Natural killer cell (primary cell): ENCODE data around the gene HMX1. TPM values are rescaled to one million over a fixed set of nuclear protein-coding genes. Genes with fewer than 3 reads are reported as not detected.
A peak's percentile ranks its signal among the peaks of the same experiment; 100 is the strongest.

ENCODE experiments used
- ATAC-seq, 3 donors: fragments of 150-1000 bp in 2 of 3; fragments of 200-7000 bp in 1 of 3; cut with Tn5 transposase; 1 replicate in 1 of 3; 2 replicates in 2 of 3; pipeline ENCODE4 v1.10.0; 2021; ENCODE audit warnings: mild to moderate bottlenecking in 2 of 3, moderate library complexity in 2 of 3
- DNase-seq, 2 donors: peaks; one replicate each; pipeline versions ENCODE4 v3.0.0 to v3.0.0-alpha.2; 2013 to 2021; ENCODE audit warnings: mixed read lengths in 1 of 2
- H3K27ac ChIP-seq: one replicate; pipeline ENCODE4 v1.5.1; 2013; ENCODE audit warnings: mild to moderate bottlenecking, low read length
- H3K27me3 ChIP-seq: one replicate; pipeline ENCODE4 v1.6.1; 2013; ENCODE audit warnings: low read length; ENCODE audit not compliant: control insufficient read depth, insufficient read depth
- H3K36me3 ChIP-seq: one replicate; pipeline ENCODE4 v1.6.1; 2013; ENCODE audit warnings: low read length; ENCODE audit not compliant: control insufficient read depth, insufficient read depth
- H3K4me1 ChIP-seq: one replicate; pipeline ENCODE4 v1.6.1; 2013; ENCODE audit warnings: low read length; ENCODE audit not compliant: control insufficient read depth, insufficient read depth
- H3K4me3 ChIP-seq: one replicate; pipeline ENCODE4 v1.5.1; 2013; ENCODE audit warnings: low read length
- H3K9me3 ChIP-seq: one replicate; pipeline ENCODE4 v1.6.1; 2013; ENCODE audit warnings: low read length; ENCODE audit not compliant: control insufficient read depth, insufficient read depth
- H3K27ac Mint-ChIP-seq, 2 donors: one replicate each; pipeline ENCODE4 v1.8.0; 2022; ENCODE audit warnings: mild to moderate bottlenecking in 2 of 2, mixed read lengths in 2 of 2, moderate library complexity in 1 of 2
- H3K27me3 Mint-ChIP-seq, 2 donors: one replicate each; pipeline ENCODE4 v1.8.0; 2022; ENCODE audit warnings: low read depth in 2 of 2, mixed read lengths in 2 of 2
- H3K36me3 Mint-ChIP-seq: one replicate; pipeline ENCODE4 v1.8.0; 2022; ENCODE audit warnings: mixed read lengths
- H3K4me1 Mint-ChIP-seq, 2 donors: one replicate each; pipeline ENCODE4 v1.8.0; 2022; ENCODE audit warnings: mixed read lengths in 2 of 2
- H3K4me3 Mint-ChIP-seq: one replicate; pipeline ENCODE4 v1.8.0; 2022; ENCODE audit warnings: mild to moderate bottlenecking, moderate library complexity, mixed read lengths
- H3K9me3 Mint-ChIP-seq, 2 donors: one replicate each; pipeline ENCODE4 v1.8.0; 2022; ENCODE audit warnings: mixed read lengths in 2 of 2
- WGBS: methylation state at CpG from one replicate; pipeline ENCODE4 v1.1.7; 2013; ENCODE audit warnings: missing lambda C conversion rate; ENCODE audit not compliant: insufficient coverage; 5-methylcytosine and 5-hydroxymethylcytosine counted together
- intact Hi-C: fragments of 100-400 bp; cut with micrococcal nuclease; formaldehyde crosslinking; loops from one replicate; pipeline ENCODE4 v1.14.2; 2022
- total RNA-seq, 4 donors: library from RNA; stranded (reverse); fragments of 120-200 nt in 1 of 4; gene quantifications; one replicate each; pipeline versions ENCODE4 v1.2.3 to v1.2.4, GENCODE V29; 2013 to 2022
- TF ChIP-seq, protein P1 (sequence below): fragments of 200-600 bp; IDR thresholded peaks from one replicate; pipeline ENCODE4 v1.8.0; 2022; ENCODE audit warnings: antibody characterized with exemption

Gene HMX1
- total RNA-seq, 3 donors from 2014 or later (not counting 1 experiment from before 2014, with no cell fraction given): not detected

DNA sequence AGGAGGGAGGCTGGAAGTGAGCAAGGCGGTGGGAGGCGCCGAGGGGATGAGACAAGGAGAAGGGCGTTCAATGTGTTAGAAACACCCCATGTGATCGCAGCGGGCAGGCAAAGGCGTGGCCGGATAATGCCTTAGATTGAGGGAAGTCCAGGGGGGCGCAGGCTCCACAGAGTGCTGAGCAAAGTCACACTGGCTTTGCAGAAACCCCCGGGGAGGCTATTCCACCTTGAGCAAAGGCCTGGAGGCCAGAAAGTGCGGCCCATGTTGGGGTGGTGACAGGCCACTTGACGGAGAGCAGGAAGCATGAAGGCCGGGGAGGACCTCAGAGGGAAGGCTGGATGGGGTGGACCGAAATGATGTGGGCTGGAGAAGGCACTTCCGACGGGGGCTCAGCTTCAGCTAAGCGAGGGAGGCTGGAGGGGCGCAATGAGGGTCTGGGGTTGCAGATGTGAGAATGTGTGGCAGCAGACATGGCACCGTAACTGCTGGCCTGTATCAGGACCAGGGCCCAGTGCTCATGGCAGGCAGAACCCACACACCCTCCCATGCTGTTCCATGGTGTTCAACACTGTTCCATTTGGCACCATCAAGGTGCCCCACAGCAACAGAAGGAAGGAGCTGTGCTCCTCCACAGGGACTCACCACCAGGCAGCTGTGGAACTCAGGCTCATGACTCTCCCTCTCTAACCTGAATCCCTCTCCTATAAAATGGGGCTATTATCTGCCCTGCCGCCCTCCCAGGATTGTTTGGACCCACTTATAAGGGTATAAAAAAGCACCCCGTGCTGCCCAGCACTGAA, 50.3 kb downstream of the HMX1 start:
- ATAC-seq (no peak), DNase-seq (peak in 1 of 2 donors; percentile 2)
- TF ChIP-seq, protein P1, sequence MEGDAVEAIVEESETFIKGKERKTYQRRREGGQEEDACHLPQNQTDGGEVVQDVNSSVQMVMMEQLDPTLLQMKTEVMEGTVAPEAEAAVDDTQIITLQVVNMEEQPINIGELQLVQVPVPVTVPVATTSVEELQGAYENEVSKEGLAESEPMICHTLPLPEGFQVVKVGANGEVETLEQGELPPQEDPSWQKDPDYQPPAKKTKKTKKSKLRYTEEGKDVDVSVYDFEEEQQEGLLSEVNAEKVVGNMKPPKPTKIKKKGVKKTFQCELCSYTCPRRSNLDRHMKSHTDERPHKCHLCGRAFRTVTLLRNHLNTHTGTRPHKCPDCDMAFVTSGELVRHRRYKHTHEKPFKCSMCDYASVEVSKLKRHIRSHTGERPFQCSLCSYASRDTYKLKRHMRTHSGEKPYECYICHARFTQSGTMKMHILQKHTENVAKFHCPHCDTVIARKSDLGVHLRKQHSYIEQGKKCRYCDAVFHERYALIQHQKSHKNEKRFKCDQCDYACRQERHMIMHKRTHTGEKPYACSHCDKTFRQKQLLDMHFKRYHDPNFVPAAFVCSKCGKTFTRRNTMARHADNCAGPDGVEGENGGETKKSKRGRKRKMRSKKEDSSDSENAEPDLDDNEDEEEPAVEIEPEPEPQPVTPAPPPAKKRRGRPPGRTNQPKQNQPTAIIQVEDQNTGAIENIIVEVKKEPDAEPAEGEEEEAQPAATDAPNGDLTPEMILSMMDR: no peak
- no peak overlapping the region for H3K4me3 Mint-ChIP-seq
- no peaks in the 10 kb centered on the region for H3K27me3 ChIP-seq
- intact Hi-C loops: no loop called here
- no peak overlapping the region for H3K27ac Mint-ChIP-seq
- WGBS: 83% methylated on average over 21 of the region's 21 CpGs
- H3K4me1 ChIP-seq: no peaks in the 10 kb centered on the region
- no peaks in the 10 kb centered on the region for H3K4me1 Mint-ChIP-seq
- no peaks in the 10 kb centered on the region for H3K36me3 Mint-ChIP-seq
- no peaks in the 10 kb centered on the region for H3K36me3 ChIP-seq
- no peak overlapping the region for H3K27ac ChIP-seq
- no peaks in the 10 kb centered on the region for H3K9me3 ChIP-seq
- no peaks in the 10 kb centered on the region for H3K9me3 Mint-ChIP-seq
- H3K27me3 Mint-ChIP-seq: peaks cover 17 to 18% of the 10 kb centered on the region in 2 donors
- H3K4me3 ChIP-seq: no peak overlapping the region

DNA sequence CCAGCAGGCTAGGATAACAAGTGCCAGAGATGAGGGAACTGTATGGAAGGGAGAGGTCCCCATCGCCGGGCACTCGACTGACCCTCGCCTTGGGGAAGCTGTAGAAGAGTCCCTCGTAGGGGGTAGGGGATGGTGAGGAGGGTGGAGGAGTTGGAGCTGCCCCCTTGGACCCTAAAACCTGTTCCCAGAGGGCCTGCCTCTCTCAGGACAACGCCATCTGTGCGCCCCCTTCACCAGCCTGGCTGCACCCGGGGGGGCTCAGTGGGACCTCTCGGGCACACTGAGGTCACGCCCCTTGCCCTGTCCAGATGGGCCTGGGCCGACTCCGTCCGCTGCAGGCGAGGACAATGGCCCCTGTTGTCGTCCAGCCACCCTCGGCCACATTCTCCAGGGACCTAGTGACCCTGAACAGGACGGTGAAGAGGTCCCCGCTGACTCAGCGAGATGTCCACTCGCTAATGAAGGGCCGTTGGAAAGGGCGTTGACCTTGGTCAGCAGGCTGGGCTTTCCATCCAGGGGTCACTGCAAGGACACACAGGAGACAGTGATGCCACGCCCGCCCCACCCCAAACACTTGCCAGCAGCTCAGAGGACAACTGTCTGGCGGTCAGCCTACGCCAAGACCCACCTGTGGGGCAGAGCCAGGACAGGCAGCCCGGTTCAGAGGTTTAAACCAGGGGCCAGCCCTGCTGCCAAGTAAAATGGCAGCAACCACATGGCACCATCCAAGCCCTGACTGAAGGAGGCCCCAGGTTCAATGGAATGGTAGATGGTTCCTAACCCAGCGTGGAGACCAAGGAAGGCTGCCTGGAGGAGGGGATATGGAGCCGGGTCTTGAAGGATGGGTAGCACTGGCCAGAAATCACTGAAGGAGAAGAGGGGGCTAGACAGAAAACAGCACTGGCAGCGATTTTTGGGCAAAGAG, 51.2 kb downstream of the HMX1 start:
- no peak overlapping the region for H3K27ac ChIP-seq
- Mint-ChIP-seq H3K27ac (no peak overlapping the region), H3K4me3 (no peak overlapping the region), H3K9me3 (no peaks in the 10 kb centered on the region), H3K36me3 (no peaks in the 10 kb centered on the region), H3K4me1 (no peaks in the 10 kb centered on the region), H3K27me3 (peaks cover 17 to 18% of the 10 kb centered on the region in 2 donors)
- intact Hi-C loops: no loop called here
- no peak for ATAC-seq
- no peaks in the 10 kb centered on the region for H3K9me3 ChIP-seq
- DNase-seq: peak in 1 of 2 donors; percentile 14
- H3K27me3 ChIP-seq: no peaks in the 10 kb centered on the region
- no peak overlapping the region for H3K4me3 ChIP-seq
- 92% methylated on average over 30 of the region's 30 CpGs for WGBS
- TF ChIP-seq, protein P1: no peak
- H3K36me3 ChIP-seq: no peaks in the 10 kb centered on the region
- no peaks in the 10 kb centered on the region for H3K4me1 ChIP-seq

DNA sequence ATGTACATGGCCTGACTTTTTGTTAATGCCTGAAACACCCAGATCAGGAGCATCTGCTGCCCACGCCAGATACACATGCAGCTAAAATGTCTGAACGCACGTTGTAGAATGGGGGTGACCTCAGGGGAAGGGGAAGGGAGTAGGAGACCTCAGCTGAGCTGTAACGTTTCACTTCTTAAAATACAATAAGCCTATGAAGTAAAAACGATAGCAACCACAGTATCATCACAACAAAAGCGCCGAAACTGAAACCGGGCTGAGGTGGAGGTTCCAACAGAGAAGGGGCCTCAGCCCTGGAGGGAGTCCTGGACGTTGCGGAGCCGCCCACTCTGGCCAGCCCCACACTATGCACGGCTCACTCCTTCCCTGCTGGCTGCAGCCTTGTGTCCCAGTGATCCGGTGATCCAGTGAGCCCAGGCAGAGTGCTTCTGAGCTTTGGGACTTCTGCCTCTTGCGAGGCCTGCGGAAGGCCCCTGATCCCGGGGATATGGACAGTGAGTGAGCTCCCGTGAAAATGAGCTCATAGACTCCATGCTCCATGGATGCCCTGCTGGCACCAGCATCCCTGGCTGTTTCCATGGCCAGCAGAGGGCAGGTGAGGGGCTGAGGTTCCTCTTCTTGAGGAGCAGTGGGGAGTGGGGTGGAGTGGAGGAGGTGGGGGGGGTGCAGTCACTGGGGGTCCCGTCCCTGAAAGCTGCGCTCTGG, 52.0 kb downstream of the HMX1 start:
- 82% methylated on average over 19 of the region's 19 CpGs for WGBS
- Mint-ChIP-seq H3K27ac (no peak overlapping the region), H3K4me1 (no peaks in the 10 kb centered on the region), H3K27me3 (peaks cover 14 to 18% of the 10 kb centered on the region in 2 donors), H3K4me3 (no peak overlapping the region), H3K9me3 (no peaks in the 10 kb centered on the region), H3K36me3 (no peaks in the 10 kb centered on the region)
- intact Hi-C loops: no loop called here
- DNase-seq (no peak), ATAC-seq (no peak)
- Histone ChIP-seq H3K4me1 (no peaks in the 10 kb centered on the region), H3K27ac (no peak overlapping the region), H3K9me3 (no peaks in the 10 kb centered on the region), H3K36me3 (no peaks in the 10 kb centered on the region), H3K4me3 (no peak overlapping the region), H3K27me3 (no peaks in the 10 kb centered on the region)
- TF ChIP-seq, protein P1: no peak
